NB4 (cell line): ENCODE data around the gene RHBDL3.

Experiments used
- CTCF ChIP-seq: IDR thresholded peaks from one replicate; pipeline ENCODE4 v1.5.1; 2012; ENCODE audit warnings: low read depth, low read length
- MYC ChIP-seq: IDR thresholded peaks from 2 replicates; pipeline ENCODE4 v1.6.1; 2011; ENCODE audit warnings: low read depth, low read length

- no peak for TF ChIP-seq CTCF
- no peak for TF ChIP-seq MYC
Measured at GRCh38 chr17:32333187-32333586, 67.6 kb downstream of the RHBDL3 start.
